ENCODE measurements around the gene DCUN1D1. TPM values are rescaled to one million over a fixed set of nuclear protein-coding genes. Genes with fewer than 3 reads are reported as not detected.

The DCUN1D1 gene
- total RNA-seq (2014; rRNA removed; shearing (Covaris generic)), result 23.3 and 28.0 TPM in 2 replicates

GRCh38 chr3:182980204-182981037, at the start of gene DCUN1D1:
Gene DCUN1D1, minus strand, starts transcription at chr3:182980538. Its CDS starts 49 bp downstream, at chr3:182980489.

Other genes with a start within 250 kb of the DCUN1D1 start
- gene ATP11B, start 187.0 kb downstream of the DCUN1D1 start, total RNA-seq (2014; rRNA removed; shearing (Covaris generic)), result 60.2 and 66.1 TPM in 2 replicates
- 17.2 and 22.1 TPM in 2 replicates for gene MCCC1, start 119.0 kb upstream of the DCUN1D1 start, total RNA-seq (2014; rRNA removed; shearing (Covaris generic))
- 0.34 TPM in 1 of 2 replicates, not detected in the other for gene LAMP3, start 182.2 kb upstream of the DCUN1D1 start, total RNA-seq (2014; rRNA removed; shearing (Covaris generic))

Data from A375 (cell line).